ENCODE measurements around the gene GNA14.

The GNA14 gene

DNA sequence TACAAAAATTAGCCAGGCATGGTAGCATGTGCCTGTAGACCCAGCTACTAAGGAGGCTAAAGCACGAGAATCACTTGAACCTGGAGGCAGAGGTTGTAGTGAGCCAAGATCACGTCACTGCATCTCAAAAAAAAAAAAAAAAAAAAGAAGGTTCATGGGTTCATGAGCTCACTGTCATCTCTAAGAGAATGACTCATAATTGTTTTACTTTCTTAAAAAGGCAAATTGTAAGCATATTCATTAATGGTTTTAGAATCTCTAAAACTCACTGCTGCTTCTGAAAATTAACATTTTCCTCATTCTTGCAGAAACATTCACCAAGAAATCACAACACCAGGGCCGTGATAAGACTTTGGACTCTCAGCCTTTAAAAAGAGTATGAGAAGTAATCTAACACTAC lies 103.6 kb downstream of the GNA14 start:
- Mint-ChIP-seq H3K36me3 (ENCODE audit: low read depth) (no peaks in the 10 kb centered on the region), H3K4me3 (no peak overlapping the region), H3K4me1 (ENCODE audit: low read depth) (no peaks in the 10 kb centered on the region), H3K27me3 (peaks cover 12% of the 10 kb centered on the region), H3K9me3 (peaks cover 17% of the 10 kb centered on the region), H3K27ac (no peak overlapping the region)
- no peak for DNase-seq

DNA sequence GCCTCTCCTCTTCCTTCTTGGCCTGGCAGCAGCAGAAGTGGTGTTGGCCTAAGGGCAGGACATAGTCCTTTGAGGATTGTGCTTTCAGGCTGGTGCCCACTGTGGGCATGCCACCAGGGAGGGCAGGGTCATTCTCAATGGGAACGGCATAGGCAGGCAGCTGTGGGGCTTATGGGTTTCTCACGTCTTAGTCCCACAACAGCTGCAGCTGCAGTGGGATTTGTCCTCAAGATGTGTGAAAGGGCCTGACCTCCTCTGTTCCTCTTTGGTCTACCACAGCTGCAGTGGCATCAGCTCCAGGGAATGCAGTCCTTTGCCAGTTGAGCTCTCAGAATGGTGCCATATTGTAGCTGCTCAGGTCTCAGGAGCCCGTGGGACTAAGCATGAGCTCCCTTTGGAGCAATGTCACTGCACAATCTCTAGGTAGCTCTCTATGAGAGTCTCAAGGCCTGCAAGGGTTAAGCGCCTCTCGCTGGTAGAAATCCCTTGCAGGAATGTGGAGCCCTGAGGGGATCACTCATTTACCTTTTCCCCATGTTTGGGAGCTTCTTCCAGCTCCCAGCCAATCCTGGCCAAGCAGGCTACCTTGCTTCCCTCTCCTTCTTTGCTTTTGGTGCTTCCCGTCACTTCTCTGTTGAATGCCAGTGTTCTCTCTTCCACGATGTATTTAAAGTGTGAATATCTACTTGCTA lies 104.8 kb downstream of the GNA14 start:
- peaks cover 8% of the 10 kb centered on the region for H3K27me3 Mint-ChIP-seq
- no peak overlapping the region for H3K4me3 Mint-ChIP-seq
- no peak for DNase-seq
- H3K27ac Mint-ChIP-seq: no peak overlapping the region
- H3K36me3 Mint-ChIP-seq (ENCODE audit: low read depth): no peaks in the 10 kb centered on the region
- H3K4me1 Mint-ChIP-seq (ENCODE audit: low read depth): no peaks in the 10 kb centered on the region
- peaks cover 17% of the 10 kb centered on the region for H3K9me3 Mint-ChIP-seq

DNA sequence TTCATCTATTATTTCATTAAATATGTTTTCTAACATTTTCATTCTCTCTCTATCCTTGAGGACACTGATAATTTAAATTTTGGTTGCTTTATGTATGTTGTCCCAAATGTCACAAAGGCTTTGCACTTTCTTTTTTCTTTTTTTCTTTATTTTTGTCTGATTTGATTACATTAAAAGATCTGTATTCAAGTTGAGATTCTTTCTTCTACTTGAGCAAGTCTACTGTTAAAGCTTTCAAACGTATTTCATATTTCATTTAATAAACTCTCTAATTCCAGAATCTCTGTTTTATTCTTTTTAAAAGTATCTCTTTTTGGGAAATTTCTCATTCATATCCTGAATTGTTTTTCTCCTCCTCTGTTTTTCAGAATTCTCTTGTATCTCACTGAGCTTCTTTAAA lies 106.5 kb downstream of the GNA14 start:
- Mint-ChIP-seq H3K9me3 (peaks cover 17% of the 10 kb centered on the region), H3K27me3 (peaks cover 8% of the 10 kb centered on the region), H3K4me1 (ENCODE audit: low read depth) (no peaks in the 10 kb centered on the region), H3K36me3 (ENCODE audit: low read depth) (no peaks in the 10 kb centered on the region), H3K4me3 (no peak overlapping the region), H3K27ac (no peak overlapping the region)
- no peak for DNase-seq

DNA sequence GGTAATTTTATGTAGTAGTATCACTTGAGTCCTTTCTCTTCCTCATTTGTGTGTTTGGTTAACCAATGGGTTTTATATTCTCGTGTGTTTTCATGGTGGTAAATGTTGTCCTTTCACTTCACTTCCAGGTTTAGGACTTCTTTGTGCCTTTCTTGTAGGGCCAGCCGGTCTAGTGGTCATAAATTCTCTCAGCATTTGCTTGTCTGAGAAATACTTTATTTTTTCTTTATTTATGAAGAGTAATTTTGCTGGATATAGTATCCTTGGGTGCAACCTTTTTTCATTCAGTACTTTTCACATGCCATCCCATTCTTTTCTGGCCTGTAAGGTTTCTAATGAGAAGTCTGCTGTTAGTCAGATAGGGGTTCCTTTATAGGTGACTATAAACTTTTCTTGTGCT lies 107.1 kb downstream of the GNA14 start:
- H3K4me3 Mint-ChIP-seq: no peak overlapping the region
- no peak overlapping the region for H3K27ac Mint-ChIP-seq
- no peaks in the 10 kb centered on the region for H3K36me3 Mint-ChIP-seq (ENCODE audit: low read depth)
- no peaks in the 10 kb centered on the region for H3K4me1 Mint-ChIP-seq (ENCODE audit: low read depth)
- peaks cover 17% of the 10 kb centered on the region for H3K9me3 Mint-ChIP-seq
- no peak for DNase-seq
- H3K27me3 Mint-ChIP-seq: peaks cover 8% of the 10 kb centered on the region

DNA sequence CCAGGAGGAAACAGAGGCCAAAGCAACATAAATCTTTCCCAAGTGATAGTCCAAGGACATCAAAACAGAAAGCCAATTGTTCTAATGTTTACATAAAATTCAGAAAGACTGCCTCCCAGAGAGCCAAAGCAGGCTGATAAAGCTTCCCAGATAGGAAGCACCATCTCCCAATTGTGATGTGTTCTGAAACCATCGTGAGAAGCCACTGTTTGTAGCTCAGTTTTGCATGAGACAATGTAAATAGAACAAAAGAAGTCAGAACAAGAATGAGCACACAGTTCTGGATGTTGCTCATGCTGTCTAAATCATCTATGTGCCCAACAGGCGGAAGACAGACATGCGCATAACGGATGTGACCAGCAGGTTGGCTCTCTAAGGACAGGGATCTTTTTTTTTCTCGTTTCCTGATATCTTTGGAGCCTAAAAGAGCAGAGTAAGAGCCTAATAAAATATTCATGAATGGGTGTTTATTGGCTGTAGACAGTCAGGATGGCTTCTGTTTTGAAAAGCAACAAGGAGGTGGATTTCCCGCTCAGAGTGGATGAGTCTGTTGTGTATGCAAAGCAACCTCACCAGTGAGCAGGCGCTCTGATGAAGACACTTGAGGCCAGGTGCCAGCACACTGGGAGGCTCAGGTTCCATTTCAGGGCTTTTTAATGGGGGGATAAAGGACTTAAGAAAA lies 113.6 kb downstream of the GNA14 start:
- Mint-ChIP-seq H3K36me3 (ENCODE audit: low read depth) (no peaks in the 10 kb centered on the region), H3K9me3 (no peaks in the 10 kb centered on the region), H3K27ac (no peak overlapping the region), H3K27me3 (no peaks in the 10 kb centered on the region), H3K4me3 (no peak overlapping the region), H3K4me1 (ENCODE audit: low read depth) (no peaks in the 10 kb centered on the region)
- no peak for DNase-seq

DNA sequence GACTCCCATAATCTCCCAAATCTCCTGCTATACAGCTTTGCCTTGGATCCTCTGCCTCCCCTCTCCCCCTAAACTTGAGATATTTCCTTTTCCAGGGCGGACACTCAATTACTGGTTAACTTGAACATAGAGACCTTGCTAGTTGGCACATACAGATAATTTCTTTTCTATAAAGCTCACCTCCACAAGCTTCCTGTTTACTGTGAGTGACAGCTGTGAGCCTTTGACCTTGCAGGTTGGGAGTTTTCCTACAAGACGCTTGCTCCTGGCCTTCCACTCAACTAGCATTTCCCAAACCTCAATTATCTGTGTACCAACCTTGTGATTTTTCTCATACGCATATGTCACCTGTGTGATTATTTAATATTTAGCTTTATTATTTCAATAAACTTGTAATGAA lies 114.5 kb downstream of the GNA14 start:
- DNase-seq: no peak
- no peak overlapping the region for H3K4me3 Mint-ChIP-seq
- H3K36me3 Mint-ChIP-seq (ENCODE audit: low read depth): no peaks in the 10 kb centered on the region
- H3K27me3 Mint-ChIP-seq: no peaks in the 10 kb centered on the region
- H3K27ac Mint-ChIP-seq: no peak overlapping the region
- H3K4me1 Mint-ChIP-seq (ENCODE audit: low read depth): no peaks in the 10 kb centered on the region
- H3K9me3 Mint-ChIP-seq: no peaks in the 10 kb centered on the region

DNA sequence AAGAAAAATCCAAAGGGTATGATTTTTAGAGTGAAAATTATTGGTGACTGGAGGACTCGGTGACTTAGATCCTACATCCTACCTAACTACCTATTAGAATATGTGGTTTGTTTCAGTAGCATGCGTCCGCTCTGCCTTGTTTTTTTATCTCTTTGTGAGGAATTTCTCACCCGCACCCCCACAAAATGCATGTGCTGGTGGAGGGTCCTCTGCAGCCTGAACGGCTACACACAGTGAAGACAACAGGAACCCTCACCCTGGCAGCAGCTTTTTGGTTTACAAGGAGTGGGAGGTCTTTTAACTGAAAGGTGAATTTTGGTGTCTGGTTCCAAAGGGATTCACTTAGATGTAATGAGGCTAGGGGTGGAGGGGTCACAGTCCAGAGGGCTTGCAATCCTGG lies 115.5 kb downstream of the GNA14 start:
- Mint-ChIP-seq H3K9me3 (no peaks in the 10 kb centered on the region), H3K36me3 (ENCODE audit: low read depth) (no peaks in the 10 kb centered on the region), H3K27me3 (no peaks in the 10 kb centered on the region), H3K27ac (no peak overlapping the region), H3K4me3 (no peak overlapping the region), H3K4me1 (ENCODE audit: low read depth) (no peaks in the 10 kb centered on the region)
- no peak for DNase-seq

DNA sequence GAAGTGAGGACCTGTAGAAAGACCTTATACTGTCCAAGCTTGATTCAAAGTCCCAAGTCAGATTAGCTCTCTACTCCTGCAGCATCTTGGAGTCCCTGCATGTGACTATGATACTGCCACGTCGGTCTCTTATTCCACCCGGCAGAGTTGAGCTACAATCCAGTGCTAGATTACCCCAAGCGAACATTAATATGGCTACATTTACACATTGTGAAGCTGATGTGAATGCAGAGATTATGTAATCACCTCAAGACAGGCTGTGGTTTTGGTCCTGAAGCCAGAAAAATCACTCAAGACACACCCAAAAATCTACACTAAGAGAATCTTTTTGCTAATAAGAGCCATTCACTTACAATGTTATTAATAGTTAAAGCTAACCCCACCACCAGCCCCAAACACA lies 116.7 kb downstream of the GNA14 start:
- DNase-seq: no peak
- Mint-ChIP-seq H3K9me3 (no peaks in the 10 kb centered on the region), H3K27ac (no peak overlapping the region), H3K36me3 (ENCODE audit: low read depth) (no peaks in the 10 kb centered on the region), H3K4me3 (no peak overlapping the region), H3K4me1 (ENCODE audit: low read depth) (no peaks in the 10 kb centered on the region), H3K27me3 (no peaks in the 10 kb centered on the region)

DNA sequence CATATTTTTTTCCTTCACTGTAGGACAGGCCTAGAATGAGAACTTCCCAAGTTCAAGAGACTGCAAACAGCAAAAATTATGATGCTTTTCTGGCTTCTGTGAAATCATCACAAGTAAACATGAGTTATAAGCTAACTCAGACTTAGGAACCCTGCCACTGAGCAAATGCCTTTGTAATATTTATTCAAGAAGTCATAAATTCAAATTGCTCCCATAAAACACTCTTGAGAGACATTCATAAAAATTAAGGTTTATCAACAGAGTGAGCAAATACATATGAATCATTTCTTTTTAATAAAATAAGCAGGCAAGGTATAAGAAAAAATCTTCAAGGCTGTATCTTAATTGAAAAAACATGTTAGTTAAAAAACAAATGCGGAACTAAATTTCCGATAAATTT lies 124.2 kb downstream of the GNA14 start:
- no peak for DNase-seq
- H3K27me3 Mint-ChIP-seq: peaks cover 4% of the 10 kb centered on the region
- H3K27ac Mint-ChIP-seq: no peak overlapping the region
- no peaks in the 10 kb centered on the region for H3K4me1 Mint-ChIP-seq (ENCODE audit: low read depth)
- no peak overlapping the region for H3K4me3 Mint-ChIP-seq
- no peaks in the 10 kb centered on the region for H3K9me3 Mint-ChIP-seq
- H3K36me3 Mint-ChIP-seq (ENCODE audit: low read depth): no peaks in the 10 kb centered on the region

DNA sequence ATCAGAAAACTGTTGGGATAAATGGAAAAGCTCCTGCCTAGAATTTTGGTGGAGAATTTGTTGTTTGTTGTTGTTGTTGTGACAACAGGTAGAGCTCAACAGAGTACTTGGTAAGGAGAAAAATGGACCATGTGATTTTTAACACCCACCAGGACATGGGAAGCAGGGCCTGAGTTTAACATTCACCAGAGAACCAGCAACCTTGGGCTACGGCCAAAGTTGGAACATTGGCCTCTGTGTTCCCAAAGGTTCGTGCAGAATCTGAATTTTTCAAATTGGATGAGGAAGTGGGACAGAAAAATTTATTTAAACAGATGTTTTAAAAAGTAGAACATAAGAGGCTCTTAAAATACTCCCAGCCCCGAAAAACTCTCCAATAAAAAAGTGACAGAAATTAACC lies 127.0 kb downstream of the GNA14 start:
- no peak for DNase-seq
- Mint-ChIP-seq H3K4me1 (ENCODE audit: low read depth) (no peaks in the 10 kb centered on the region), H3K9me3 (no peaks in the 10 kb centered on the region), H3K27me3 (peaks cover 4% of the 10 kb centered on the region), H3K4me3 (no peak overlapping the region), H3K36me3 (ENCODE audit: low read depth) (no peaks in the 10 kb centered on the region), H3K27ac (no peak overlapping the region)

DNA sequence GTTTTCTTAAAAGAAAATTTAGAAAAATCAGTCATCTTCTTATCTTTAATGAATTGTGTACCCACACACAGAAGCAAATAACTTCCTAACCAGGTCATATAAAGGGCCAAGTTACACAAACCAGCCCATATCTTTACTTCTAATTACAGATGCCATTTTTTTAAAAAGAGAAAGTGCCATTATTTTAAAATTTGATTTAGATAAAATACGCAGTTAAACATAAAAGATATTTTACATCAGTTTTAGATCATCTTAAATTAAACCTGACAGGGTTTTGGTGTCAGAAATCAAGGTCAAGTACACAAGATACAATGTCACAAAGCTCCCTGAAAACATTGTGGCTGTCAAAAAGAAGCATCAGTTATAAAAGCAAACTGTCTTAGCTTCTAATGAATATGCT lies 129.4 kb downstream of the GNA14 start:
- Mint-ChIP-seq H3K36me3 (ENCODE audit: low read depth) (no peaks in the 10 kb centered on the region), H3K27ac (no peak overlapping the region), H3K9me3 (no peaks in the 10 kb centered on the region), H3K4me1 (ENCODE audit: low read depth) (peaks cover 4% of the 10 kb centered on the region), H3K4me3 (no peak overlapping the region), H3K27me3 (peaks cover 4% of the 10 kb centered on the region)
- DNase-seq: no peak

DNA sequence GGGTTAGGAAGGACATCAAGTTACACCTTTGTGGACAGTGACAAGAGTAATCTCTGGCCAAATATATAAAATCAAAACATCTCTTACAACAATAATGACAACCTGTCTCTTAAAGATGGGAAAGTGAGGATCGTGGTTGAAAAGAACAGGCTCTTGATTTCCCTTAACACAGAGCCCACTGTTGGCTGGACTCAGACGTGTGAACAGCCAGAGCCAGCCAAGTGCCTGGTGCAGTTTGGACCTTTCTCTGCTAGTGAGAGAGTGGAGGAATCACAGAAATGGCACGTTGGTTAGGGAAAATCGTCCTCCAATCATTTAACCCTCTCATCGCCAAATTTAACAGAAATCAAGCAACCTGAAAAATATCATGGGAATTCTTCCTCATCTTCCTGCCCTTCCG lies 131.3 kb downstream of the GNA14 start:
- H3K36me3 Mint-ChIP-seq (ENCODE audit: low read depth): no peaks in the 10 kb centered on the region
- H3K4me3 Mint-ChIP-seq: no peak overlapping the region
- H3K4me1 Mint-ChIP-seq (ENCODE audit: low read depth): peaks cover 4% of the 10 kb centered on the region
- H3K9me3 Mint-ChIP-seq: no peaks in the 10 kb centered on the region
- H3K27ac Mint-ChIP-seq: no peak overlapping the region
- no peak for DNase-seq
- peaks cover 4% of the 10 kb centered on the region for H3K27me3 Mint-ChIP-seq

DNA sequence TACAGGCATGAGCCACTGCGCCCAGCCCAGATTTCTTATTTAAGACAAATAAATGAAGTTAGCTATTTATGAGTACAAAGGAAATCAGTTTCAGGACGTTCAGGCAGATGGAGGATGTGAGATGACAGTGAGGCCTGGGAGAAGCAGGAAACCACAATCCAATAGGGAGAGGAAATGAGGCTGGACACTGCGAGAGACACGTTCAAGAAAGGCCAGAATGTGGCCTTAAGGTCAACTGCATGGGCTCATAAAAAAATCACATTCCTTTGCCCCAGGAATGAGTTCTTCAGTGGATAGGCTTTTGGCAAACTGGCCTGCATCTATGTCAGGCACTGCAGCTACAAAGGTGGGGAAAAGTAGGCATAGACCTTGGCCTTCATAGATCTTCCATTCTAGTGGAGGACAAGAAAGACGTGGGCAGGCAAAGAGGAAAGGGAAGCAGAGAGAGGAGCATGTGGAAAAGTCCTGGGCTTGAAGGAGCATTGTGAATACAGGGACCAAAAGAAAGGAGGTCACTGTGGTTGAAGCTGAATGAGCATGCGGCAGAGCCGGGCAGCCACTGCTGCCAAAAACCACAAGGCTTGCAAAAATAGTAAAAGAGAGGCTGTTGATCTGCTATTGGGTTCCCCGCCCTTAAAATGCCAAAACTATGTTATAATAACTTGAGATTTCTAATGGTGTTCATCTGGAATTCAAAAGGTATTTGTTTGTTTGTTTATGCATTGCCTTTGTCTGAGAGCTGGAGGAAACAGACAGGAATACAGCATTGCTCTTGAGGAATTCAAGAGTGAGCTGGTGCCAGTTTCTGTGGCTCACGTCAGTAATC lies 133.0 kb downstream of the GNA14 start:
- Mint-ChIP-seq H3K9me3 (no peaks in the 10 kb centered on the region), H3K36me3 (ENCODE audit: low read depth) (no peaks in the 10 kb centered on the region), H3K4me3 (no peak overlapping the region), H3K27ac (no peak overlapping the region), H3K4me1 (ENCODE audit: low read depth) (peaks cover 4% of the 10 kb centered on the region), H3K27me3 (no peaks in the 10 kb centered on the region)
- DNase-seq: no peak

DNA sequence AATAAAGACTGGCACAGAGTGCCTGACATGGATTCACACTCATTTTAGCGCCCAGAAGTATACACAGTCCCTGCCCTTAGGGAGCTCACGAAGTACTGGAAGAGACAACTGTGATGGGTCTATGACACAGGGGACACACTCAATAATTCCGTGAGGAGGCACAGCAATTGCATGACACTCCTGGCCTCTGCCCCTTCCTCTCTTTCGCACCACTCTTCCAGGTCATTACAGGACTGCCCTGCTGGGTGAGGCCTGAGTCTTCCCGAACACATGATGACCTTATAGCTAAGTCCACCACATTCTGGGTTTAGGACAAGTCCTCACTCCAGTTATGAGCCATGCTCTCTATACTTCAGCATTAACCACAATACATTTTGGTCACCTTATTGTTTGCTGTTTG lies 134.7 kb downstream of the GNA14 start:
- H3K9me3 Mint-ChIP-seq: no peaks in the 10 kb centered on the region
- DNase-seq: no peak
- peaks cover 4% of the 10 kb centered on the region for H3K4me1 Mint-ChIP-seq (ENCODE audit: low read depth)
- no peaks in the 10 kb centered on the region for H3K36me3 Mint-ChIP-seq (ENCODE audit: low read depth)
- no peaks in the 10 kb centered on the region for H3K27me3 Mint-ChIP-seq
- no peak overlapping the region for H3K27ac Mint-ChIP-seq
- H3K4me3 Mint-ChIP-seq: no peak overlapping the region

DNA sequence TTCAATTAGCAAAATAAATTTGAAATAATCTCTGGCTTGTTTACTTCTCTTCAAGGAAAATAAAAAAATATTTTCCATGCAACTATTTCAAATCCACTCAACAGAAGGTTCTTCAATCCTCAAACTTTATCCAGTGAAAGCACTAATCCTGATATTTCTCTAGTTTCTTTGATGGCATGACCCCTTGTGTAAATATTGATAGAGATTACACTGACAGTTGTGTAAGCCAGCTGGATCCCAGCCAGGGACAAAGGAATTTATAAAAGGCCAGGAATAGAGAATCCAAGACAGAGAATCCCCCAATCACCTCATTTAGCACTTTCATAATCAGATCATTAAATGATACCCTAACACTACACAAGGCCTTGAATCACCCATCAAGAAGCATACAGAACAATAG lies 135.2 kb downstream of the GNA14 start:
- H3K9me3 Mint-ChIP-seq: no peaks in the 10 kb centered on the region
- no peak for DNase-seq
- H3K36me3 Mint-ChIP-seq (ENCODE audit: low read depth): no peaks in the 10 kb centered on the region
- H3K27me3 Mint-ChIP-seq: no peaks in the 10 kb centered on the region
- H3K4me3 Mint-ChIP-seq: no peak overlapping the region
- H3K4me1 Mint-ChIP-seq (ENCODE audit: low read depth): peaks cover 4% of the 10 kb centered on the region
- no peak overlapping the region for H3K27ac Mint-ChIP-seq
